Fibroblast of the aortic adventitia (primary cell): ENCODE data around the gene COPZ2. TPM values are rescaled to one million over a fixed set of nuclear protein-coding genes. Genes with fewer than 3 reads are reported as not detected.
"Not testable (repeated sequence)": the region's sequence is repeated elsewhere in the genome, so short reads cannot be mapped to it uniquely, and the experiment has no call there.

Experiments used
- DNase-seq: peaks from one replicate; pipeline ENCODE4 v3.0.0-alpha.2; 2010; ENCODE audit warnings: low read depth
- H3K4me3 ChIP-seq: 2 replicates; pipeline ENCODE4 v1.5.1; 2011; ENCODE audit warnings: low read depth, mild to moderate bottlenecking, control low read depth, low read length, moderate library complexity
- total RNA-seq: library from RNA; depleted of rRNA; stranded (reverse); fragments of >200 nt; gene quantifications from 2 replicates; pipeline ENCODE4 v1.2.3, GENCODE V29; 2012; ENCODE audit warnings: low replicate concordance
- TF ChIP-seq, protein P1 (sequence below): IDR thresholded peaks from 2 replicates; pipeline ENCODE4 v1.5.1; 2011; ENCODE audit warnings: mild to moderate bottlenecking, low read length, control low read depth, inconsistent platforms; ENCODE audit not compliant: insufficient read depth

COPZ2 gene
- total RNA-seq, 1 donor = 80.5 TPM

DNA sequence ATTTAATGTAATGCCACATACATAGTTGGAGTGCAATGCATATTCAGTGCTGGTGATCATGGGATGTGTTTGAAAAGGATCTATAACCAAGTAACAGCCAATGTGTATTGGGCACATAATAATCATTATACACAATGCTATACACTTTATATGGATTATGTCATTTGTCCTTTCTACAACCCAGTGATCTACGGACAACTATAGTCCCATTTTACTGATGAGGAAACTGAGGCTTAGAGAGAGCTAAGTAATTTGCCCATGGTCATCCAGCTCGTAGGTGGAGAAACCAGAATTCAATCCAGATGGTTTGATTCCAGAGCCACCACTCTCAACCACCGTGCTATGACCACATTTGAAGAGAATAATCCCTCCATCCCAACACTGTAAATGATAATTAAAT lies 27.4 kb downstream of the COPZ2 start:
- H3K4me3 ChIP-seq = no peak overlapping the region
- no peak for DNase-seq
- TF ChIP-seq, protein P1, sequence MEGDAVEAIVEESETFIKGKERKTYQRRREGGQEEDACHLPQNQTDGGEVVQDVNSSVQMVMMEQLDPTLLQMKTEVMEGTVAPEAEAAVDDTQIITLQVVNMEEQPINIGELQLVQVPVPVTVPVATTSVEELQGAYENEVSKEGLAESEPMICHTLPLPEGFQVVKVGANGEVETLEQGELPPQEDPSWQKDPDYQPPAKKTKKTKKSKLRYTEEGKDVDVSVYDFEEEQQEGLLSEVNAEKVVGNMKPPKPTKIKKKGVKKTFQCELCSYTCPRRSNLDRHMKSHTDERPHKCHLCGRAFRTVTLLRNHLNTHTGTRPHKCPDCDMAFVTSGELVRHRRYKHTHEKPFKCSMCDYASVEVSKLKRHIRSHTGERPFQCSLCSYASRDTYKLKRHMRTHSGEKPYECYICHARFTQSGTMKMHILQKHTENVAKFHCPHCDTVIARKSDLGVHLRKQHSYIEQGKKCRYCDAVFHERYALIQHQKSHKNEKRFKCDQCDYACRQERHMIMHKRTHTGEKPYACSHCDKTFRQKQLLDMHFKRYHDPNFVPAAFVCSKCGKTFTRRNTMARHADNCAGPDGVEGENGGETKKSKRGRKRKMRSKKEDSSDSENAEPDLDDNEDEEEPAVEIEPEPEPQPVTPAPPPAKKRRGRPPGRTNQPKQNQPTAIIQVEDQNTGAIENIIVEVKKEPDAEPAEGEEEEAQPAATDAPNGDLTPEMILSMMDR = no peak

DNA sequence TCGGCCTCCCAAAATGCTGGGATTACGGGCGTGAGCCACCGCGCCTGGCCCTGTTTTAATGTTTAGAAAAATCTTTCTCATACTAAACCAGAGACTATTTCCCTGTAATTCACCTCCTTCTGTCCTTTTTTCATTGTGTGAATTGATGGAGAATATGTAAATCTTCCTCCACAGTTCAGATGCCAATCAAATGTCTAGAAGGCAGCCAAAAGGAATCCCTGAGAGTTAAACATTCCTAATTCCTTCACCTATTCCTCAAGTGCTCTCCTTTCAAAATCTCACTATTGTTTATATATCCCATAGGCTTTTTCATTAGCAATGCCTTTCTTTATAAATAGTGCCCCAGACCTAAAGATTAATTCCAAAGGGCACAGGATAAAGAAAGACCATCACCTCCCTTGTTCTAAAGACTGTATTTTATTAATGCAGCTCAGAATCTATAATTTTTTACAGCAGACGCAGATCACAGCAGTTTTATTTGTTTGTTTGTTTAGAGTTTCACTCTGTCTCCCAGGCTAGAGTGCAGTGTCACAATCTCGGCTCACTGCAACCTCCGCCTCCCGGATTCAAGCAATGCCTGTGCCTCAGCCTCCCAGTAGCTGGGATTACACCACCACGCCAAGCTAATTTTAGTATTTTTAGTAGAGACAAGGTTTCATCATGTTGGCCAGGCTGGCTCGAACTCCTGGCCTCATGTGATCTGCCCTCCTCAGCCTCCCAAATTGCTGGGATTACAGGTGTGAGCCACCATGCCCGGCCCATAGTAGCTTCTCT lies 30.5 kb downstream of the COPZ2 start:
- DNase-seq = no peak
- H3K4me3 ChIP-seq = no peak overlapping the region
- TF ChIP-seq, protein P1 = no peak

DNA sequence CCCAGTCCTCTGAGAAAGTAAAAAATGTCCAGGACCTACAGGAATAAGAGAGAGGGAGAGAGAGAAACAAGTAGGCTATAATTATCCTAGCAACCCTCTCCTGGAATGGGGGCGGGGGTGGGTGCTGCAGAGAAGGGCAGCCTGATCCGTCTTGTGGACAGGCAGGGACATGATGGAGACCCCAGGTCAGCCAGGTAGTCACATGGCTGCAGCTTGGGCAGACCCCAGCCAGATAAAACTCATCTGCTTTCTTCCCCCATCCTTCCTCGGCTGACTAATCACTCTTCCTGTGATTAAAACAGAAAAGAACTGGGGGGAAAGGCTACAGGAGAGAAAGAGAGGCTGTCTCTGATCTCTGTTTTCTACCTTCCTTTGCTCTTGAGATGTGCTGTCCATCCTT lies 32.6 kb downstream of the COPZ2 start:
- no peak for DNase-seq
- TF ChIP-seq, protein P1 = no peak
- no peak overlapping the region for H3K4me3 ChIP-seq

DNA sequence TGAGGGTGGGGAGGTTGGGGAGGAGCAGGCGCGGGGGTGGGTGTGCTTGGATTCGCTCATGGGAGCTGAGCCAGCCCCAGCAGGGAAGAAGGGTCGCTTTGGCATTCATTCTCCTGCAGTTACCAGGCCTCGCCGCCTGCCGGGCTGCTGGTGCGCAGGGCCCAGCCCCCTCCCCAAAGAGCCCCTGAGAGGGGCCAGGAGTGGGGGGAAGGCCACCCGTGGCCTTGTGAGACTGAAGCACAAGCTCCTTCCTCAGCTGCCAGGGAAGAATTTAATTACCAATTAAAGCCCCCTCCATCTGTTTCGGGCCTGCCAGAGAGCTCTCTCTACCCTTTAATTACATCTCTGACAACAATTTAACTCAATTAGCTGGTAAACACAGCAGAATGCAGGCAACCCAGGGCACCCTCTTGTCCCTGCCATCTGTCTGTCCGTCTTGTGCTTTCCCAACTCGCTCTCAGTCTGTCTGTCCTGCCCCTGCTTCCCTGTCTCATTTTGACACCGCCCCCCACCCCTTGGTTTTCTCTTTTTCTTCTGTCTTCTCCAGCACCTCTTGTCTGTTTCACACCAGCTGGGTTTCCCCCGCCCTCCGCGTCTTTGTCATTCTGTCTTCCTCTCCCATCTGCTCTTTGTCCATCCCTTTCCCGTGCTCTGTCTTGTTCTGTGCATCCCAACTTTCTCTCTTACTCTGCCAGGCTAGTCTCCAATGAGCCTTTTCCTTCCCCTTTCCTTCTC lies 34.0 kb downstream of the COPZ2 start:
- no peak overlapping the region for H3K4me3 ChIP-seq
- TF ChIP-seq, protein P1 = no peak
- DNase-seq = no peak

DNA sequence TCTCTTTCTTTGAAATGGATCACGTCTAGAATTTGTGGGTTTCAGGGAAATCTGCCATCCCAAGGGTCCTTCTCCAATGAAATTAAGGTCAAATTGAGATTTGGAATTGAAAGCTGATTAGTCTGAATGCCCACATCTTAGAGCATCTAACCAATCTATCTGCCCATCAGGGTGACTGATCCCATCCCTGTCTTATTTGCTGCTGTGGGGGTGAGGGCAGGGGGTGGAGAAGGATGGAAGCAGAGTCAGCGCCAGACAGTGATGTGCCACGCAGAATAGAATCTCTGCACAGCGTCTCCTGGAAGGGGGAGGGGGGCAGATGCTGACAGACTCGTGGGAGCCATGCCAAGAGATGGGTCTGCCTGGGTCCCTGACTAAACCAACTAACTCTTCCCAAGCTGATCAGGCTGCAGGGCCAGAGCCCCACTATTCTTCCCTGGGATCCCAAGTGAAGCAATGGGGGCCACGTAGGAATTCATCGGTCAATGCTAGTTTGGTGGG lies 34.6 kb downstream of the COPZ2 start:
- DNase-seq = no peak
- H3K4me3 ChIP-seq = no peak overlapping the region
- TF ChIP-seq, protein P1 = no peak

DNA sequence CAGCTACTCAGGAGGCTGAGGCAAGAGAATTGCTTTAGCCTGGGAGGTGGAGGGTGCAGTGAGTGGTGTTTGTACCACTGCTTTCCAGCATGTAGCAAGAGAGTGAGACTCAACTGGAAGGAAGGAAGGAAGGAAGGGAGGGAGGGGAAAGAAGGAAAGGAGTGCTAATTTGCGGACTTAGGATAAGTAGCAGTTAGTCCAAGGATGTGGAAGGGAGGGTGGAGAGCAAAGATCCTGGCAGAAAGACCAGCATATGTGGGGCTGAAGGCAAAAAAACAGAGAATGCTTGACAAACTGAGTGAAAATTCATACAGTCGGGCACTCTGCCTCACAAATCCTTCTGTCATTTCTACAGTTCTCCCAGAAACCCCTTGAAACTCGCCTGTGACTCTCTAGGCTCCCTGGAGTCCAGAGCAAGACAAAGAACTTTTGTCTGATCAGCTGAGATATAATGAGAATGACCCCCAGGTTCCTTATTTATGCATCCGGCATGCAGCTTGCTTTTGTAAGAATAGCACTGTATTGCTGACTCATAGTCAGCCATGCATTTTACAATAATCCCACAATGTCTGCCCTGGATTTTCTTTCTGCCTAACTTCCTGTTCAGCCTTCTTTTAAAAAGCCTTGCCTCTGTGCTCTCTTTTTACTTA lies 35.2 kb downstream of the COPZ2 start:
- TF ChIP-seq, protein P1 = no peak
- peak; percentile 70 for DNase-seq
- H3K4me3 ChIP-seq = no peak overlapping the region

DNA sequence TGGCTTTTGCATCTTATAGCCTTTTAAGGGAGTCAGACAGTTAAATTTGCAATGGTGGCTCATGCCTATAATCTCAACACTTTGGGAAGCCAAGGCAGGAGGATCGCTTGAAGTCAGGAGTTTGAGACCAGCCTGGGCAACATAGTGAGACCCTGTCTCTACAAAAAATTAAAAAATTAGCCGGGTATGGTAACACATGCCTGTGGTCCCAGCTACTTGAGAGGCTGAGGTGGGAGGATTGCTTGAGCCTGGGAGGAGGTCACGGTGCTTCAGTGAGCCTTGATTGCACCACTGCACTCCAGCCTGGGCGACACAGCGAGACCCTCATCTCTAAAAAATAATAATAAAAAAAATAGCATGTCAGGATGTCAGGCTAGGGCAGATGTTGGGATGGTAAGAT lies 35.9 kb downstream of the COPZ2 start:
- not testable (repeated sequence) for DNase-seq, H3K4me3 ChIP-seq
